Cardiac muscle cell (in vitro differentiated cells and primary cell): ENCODE measurements around the gene SHISAL1. TPM values are rescaled to one million over a fixed set of nuclear protein-coding genes. Genes with fewer than 3 reads are reported as not detected.
A peak's percentile ranks its signal among the peaks of the same experiment; 100 is the strongest.

Source experiments
- DNase-seq, 2 donors: peaks; one replicate each; pipeline versions ENCODE4 v3.0.0 to v3.0.0-alpha.2; 2010 to 2017; ENCODE audit warnings: low read depth in 1 of 2, low spot score in 1 of 2
- H3K27ac ChIP-seq: fragments of 200-600 bp; sonication (generic); 2 replicates; pipeline ENCODE4 v1.5.1; 2016
- H3K27me3 ChIP-seq: fragments of 200-600 bp; sonication (generic); 2 replicates; pipeline ENCODE4 v1.6.0; 2016; ENCODE audit warnings: control low read depth
- H3K36me3 ChIP-seq: fragments of 200-600 bp; sonication (generic); 2 replicates; pipeline ENCODE4 v1.5.1; 2016; ENCODE audit warnings: control low read depth
- H3K4me1 ChIP-seq: fragments of 200-600 bp; sonication (generic); 2 replicates; pipeline ENCODE4 v1.8.1; 2017; ENCODE audit warnings: low read depth, mild to moderate bottlenecking, mixed run types
- H3K4me3 ChIP-seq: fragments of 200-600 bp; sonication (generic); 2 replicates; pipeline ENCODE4 v1.5.1; 2016; ENCODE audit warnings: mild to moderate bottlenecking
- H3K9me3 ChIP-seq: fragments of 200-600 bp; sonication (generic); 2 replicates; pipeline ENCODE4 v1.5.1; 2017; ENCODE audit warnings: low read depth, mild to moderate bottlenecking, control low read depth
- CTCF ChIP-seq: IDR thresholded peaks from 2 replicates; pipeline ENCODE4 v1.5.1; 2012; ENCODE audit warnings: low read depth, mild to moderate bottlenecking, low read length
- polyA plus RNA-seq: library from polyadenylated mRNA; unstranded; fragments of >200 nt; fragmentation: Nextera tagmentation; extraction: Ambion mirVana; gene quantifications from 2 replicates; pipeline ENCODE4 v1.2.1, GENCODE V29; 2016
- total RNA-seq: library from RNA; depleted of rRNA; stranded (reverse); fragments of >200 nt; gene quantifications from 2 replicates; pipeline ENCODE4 v1.2.3, GENCODE V29; 2016

Gene SHISAL1
- total and polyA plus RNA-seq, 2 experiments from 2014 or later: 0.40 to 2.8 TPM

DNA sequence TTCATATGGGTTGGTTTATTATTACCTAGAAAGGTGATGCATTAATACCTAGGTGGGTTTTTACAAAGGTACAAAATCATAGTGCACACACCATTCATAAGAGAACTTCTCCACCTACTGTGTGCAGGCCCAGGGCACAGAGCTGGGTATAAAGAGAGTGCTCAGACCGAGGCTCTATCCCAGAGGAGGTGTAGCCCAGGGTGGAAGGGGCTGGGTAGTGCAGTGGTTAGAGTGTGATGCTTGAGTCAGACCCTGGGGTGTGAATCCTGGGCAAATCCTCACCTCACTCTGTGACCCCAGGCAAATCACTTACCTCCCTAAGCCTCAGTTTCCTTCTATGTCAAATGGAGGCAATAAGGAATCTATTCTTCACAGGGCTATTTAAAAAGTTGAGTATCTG is 99.8 kb downstream of the SHISAL1 start:
- DNase-seq: no peak
- Histone ChIP-seq H3K9me3 (no peaks in the 10 kb centered on the region), H3K27ac (peak overlapping the region; percentile 78), H3K4me3 (no peak overlapping the region), H3K36me3 (no peaks in the 10 kb centered on the region), H3K27me3 (no peaks in the 10 kb centered on the region), H3K4me1 (peaks cover 17% of the 10 kb centered on the region)
- TF ChIP-seq CTCF: no peak

DNA sequence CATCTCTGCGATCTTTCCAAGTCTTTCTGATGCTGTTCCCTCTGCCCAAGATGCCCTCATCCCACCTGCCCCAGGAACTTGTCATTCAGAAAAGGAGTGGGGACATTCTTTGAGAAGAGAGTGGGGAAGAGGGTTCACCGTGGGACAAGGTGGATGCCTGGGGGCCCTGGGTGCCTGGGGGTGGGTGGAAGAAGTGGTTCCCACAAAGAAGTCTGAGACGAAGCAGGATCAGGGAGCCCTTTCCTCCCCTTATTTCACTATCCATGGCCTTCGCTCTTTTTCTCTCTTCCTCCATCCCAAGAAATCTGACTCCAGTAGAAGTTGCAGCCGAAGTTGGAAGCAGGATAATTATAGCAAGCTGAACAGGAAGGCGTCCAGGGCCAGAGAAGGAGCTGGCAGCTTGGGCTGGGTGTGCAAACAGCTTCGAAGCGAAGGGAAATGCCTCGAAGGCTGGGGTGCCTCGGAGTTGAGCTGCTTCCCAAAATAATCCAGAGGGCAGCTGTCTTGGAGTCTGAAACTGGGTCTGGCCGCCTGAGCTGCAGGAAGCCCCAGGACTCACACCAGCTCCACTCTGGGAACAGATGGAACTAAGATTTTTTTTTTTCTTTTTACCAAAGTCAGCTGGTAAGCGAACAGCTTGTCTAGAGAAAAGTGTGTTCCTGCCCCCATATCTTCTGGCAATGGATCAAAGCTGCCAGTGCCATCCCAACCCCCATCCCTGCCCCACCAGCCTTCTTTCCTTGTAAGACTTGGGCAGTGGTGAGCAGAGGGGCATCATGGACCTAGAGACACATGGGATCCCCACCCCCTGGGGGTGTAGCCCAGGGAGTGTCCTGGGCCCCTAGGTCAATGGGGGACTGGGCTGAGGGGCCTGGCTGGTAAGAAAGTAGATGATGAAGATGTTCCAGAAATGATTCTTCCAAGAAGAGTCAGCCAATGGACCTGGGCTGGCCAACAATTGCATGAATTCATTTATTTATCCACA is 100.5 kb downstream of the SHISAL1 start:
- no peaks in the 10 kb centered on the region for H3K36me3 ChIP-seq
- H3K27me3 ChIP-seq: no peaks in the 10 kb centered on the region
- H3K4me1 ChIP-seq: peaks cover 17% of the 10 kb centered on the region
- no peak overlapping the region for H3K4me3 ChIP-seq
- no peak for TF ChIP-seq CTCF
- DNase-seq: peak; percentile 49 to 51
- H3K9me3 ChIP-seq: no peaks in the 10 kb centered on the region
- peak overlapping the region; percentile 78 for H3K27ac ChIP-seq

DNA sequence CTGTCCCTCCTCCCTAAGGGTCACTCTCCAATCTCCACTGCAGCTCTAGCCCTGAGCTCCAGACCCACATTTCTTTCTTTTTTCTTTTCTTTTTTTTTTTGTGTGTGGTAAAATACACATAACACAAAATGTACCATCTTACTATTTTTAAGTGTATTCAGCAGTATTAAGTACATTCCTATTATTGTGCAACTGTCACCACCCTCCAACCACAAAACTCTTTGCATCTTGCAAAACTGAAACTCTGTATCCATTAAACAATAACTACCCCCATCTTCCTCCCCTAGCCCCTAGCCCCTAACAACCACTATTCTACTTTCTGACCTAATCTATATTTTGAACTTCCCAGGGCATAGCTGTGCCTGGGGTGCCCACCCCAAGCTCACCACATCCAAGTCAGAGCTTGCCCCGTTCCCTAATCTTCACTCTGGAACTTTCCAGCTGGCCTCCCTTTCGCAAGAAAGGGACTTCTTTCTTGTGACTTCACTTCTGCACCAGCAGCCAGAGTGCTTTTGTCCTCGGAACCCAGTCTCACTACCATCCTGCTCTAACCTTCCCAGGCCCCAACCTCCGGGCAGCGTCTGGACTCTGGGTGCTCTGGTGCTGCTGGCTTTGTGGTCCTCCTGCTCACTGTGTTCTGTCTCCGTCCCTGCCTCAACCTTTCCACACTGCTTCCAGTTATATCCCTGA is 101.3 kb downstream of the SHISAL1 start:
- H3K27me3 ChIP-seq: no peaks in the 10 kb centered on the region
- H3K9me3 ChIP-seq: no peaks in the 10 kb centered on the region
- no peak overlapping the region for H3K27ac ChIP-seq
- H3K4me1 ChIP-seq: peaks cover 17% of the 10 kb centered on the region
- no peaks in the 10 kb centered on the region for H3K36me3 ChIP-seq
- H3K4me3 ChIP-seq: no peak overlapping the region
- no peak for DNase-seq
- TF ChIP-seq CTCF: no peak

GRCh38 chr22:44210722-44211121 is 102.0 kb downstream of the SHISAL1 start:
- no peak overlapping the region for H3K4me3 ChIP-seq
- H3K9me3 ChIP-seq: no peaks in the 10 kb centered on the region
- TF ChIP-seq CTCF: no peak
- H3K27ac ChIP-seq: no peak overlapping the region
- peaks cover 17% of the 10 kb centered on the region for H3K4me1 ChIP-seq
- H3K27me3 ChIP-seq: no peaks in the 10 kb centered on the region
- H3K36me3 ChIP-seq: no peaks in the 10 kb centered on the region
- peak in 1 of 2 donors; percentile 45 for DNase-seq

DNA sequence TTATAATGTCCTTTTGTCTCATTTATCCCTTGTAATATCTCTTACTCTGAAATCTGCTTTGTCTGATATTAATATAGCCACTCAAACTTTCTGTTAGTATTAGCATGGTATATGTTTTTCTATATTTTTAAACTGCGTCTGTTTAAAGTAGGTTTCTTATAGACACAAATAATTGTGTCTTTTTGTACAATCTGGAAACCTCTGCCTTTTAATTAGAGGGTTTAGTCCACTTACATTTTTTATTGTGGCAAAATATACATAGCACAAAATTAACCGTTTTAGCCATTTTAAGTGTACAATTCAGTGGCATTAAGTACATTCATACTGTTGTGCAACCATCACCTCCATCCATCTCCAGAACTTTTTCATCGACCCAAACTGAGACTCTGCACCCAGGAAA is 103.4 kb downstream of the SHISAL1 start:
- Histone ChIP-seq H3K36me3 (no peaks in the 10 kb centered on the region), H3K4me1 (peaks cover 17% of the 10 kb centered on the region), H3K27ac (no peak overlapping the region), H3K9me3 (no peaks in the 10 kb centered on the region), H3K27me3 (no peaks in the 10 kb centered on the region), H3K4me3 (no peak overlapping the region)
- no peak for DNase-seq
- no peak for TF ChIP-seq CTCF
